RCC 7860 (cell line): Measurements from ENCODE around the gene RPL18.
"Not testable (repeated sequence)": the region's sequence is repeated elsewhere in the genome, so short reads cannot be mapped to it uniquely, and the experiment has no call there.

Experiments
- DNase-seq: peaks from one replicate; pipeline ENCODE4 v3.0.0-alpha.2; 2015; ENCODE audit warnings: low spot score
- FAIRE-seq: peaks from 2 replicates; lab custom pipeline; 2012; peaks lifted over from hg19 to GRCh38; lab: Jason Lieb, UNC

RPL18 gene

DNA sequence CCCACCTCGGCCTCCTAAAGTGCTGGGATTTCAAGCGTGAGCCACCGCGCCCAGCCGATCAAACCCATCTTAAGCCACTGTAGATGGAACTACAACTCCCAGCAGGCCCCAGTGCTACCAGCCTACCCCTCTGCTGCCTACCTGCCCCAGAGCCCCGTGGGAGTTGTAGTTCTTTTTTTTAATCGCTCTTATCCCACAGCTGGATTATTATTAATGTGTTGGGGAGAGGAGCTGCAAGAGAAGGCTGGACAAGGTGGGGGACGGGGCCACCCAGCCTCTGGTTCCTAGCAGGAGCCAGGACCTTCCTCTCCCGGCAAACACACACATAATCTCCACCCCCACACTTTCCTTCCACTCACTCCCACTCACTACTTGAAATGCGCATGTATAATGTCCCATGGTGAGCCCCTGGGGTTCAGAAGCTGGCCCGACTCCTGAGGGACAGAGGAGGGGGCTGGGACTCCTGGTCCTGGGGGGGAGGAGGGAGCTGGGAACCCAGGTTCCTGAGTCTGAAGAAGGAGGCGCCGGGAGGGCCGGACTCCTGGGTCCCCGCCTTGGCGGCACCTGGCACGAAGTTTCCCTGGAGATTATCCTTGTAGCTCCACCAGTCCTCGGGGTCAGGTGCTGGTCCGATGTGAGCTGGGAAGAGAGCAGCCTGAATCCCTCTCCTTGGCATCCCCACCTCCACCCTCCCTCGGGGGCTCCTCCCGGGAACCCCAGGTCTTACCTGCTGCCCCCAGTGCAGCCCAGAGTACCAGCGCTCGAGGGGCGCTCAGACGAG lies 26.1 kb upstream of the RPL18 start:
- DNase-seq (peak; percentile 23), FAIRE-seq (no peak)

DNA sequence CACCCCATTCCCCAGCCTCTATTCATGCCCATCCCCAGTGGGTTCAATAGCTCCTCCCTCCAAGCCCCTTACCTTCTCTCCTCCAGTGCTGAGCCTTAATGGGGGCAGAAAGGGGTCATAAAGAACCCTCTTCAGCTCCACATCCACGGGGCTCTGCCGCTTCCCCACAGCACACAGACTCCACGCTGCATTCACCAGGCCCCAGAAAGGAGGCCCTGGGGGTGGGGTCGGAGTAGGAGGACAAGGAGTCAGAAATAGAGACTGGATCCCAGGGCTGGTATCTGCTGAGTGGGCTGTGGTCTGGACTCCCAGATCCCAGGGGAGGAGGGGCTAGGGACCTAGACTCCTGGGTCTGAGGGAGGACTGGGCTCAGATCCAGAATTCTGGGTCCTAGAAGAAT lies 25.4 kb upstream of the RPL18 start:
- no peak for DNase-seq
- FAIRE-seq: no peak

DNA sequence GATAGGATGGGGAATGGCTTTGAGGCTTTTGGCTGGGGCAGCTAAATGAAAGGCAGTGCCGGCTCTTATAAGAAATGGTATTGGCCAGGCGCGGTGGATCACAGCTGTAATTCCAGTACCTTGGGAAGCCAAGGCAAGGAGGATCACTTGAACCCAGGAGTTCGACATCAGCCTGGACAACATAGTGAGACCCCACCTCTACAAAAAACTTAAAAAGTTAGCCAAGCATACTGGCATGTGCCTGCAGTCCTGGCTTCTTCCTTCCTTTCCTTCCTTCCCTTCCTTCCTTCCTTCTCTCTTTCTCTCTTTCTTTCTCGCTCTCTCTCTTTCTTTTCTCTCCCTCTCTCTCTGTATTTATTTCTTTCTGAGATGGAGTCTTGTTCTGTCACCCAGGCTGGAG lies 23.9 kb upstream of the RPL18 start:
- DNase-seq: no peak
- no peak for FAIRE-seq

DNA sequence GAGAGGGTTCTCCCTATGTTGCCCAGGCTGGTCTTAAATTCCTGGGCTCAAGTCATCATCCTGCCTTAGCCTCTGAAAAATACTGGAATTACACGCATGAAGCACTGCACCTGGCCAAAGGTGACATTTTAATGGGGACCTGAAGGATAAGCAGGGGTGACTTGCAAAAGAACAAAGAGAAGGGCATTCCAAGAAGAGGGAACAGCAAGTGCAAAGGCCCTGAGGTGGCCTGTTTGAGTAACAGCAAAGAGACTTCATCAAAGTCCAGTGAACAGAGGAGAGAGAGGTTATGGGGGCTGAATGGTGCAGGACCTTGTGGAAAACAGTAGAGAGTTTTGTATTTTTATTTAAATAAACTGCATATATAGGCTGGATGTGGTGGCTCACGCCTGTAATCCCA lies 22.9 kb upstream of the RPL18 start:
- no peak for DNase-seq
- no peak for FAIRE-seq

GRCh38 chr19:48639483-48640375 lies 20.8 kb upstream of the RPL18 start:
- DNase-seq: no peak

GRCh38 chr19:48638831-48639381 lies 19.9 kb upstream of the RPL18 start:
- FAIRE-seq: no peak
- DNase-seq: no peak

More at GRCh38 chr19:48639483-48640375, 20.8 kb upstream of the RPL18 start:
- FAIRE-seq: no peak

DNA sequence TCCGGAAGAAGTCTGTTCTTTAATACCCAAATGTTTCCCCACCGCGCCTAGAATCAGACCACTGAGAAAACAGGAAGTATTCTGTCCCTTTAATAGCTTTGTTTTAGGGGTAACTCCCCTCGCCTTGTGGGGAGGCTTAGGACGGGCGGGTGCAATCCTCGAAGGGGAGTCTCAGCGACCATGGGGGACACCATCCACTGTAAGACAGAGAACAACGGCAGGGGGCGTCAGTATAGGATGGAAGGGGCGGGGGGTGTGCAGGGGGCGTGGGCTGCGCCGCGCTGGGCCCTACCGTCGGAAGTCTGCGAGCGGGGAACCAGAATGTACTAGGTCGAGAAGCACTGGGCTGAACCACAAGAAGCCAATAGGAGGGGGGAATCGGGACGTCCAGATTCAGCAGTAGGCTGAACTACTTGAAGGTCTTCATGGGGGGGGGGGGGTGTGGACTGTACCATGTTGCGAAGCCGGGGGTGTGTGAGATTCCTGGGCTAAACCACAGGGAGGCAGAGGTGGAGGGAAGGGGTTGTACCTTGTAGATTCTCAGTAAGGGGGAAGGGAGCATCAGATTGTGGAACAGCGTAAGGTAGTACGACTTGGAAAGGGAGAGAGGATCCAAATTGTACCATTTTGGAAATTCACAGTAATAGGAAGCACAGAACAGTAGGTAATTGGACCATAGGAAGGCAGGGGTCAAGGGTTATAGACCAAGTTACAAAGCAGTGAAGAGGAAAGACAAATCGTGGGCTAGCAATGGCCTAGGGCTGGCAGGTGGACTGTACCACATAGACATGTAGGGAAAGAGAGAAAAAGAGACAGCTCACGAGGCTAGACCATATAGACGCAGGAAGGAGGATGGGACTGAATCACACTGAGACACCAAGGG lies 19.2 kb upstream of the RPL18 start:
- FAIRE-seq: no peak
- no peak for DNase-seq

GRCh38 chr19:48637449-48637947 lies 18.5 kb upstream of the RPL18 start:
- DNase-seq (peak; percentile 55), FAIRE-seq (no peak)

DNA sequence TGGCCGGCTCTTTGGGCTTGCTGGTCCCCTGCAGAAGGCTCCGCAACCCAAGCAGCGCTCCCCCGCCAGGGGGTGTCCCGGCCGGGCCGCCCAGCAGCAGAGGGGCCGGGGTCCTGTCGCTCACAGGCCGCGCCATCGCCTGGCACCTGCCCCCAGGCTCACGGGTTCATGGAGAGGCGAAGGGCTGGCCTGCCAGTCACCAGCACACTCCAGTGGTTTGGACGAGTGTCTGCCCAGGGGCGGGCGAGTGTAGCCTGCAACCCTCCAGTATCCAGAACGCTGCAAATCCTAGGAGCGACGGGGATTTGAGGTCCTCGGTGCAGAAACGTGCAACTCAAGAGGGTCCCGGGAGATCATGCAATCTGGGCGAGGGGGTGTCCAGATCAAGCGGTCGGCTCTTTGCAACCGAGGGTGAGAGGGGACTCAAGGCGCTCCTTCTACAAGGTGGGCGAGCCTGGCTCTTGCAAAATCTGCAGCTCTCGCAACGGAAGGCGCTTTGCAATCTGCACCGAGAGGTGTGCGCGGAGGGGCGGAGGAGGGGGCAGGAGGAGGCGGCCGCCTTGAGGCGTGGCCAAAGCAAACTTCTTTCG lies 18.0 kb upstream of the RPL18 start, which contains the start of gene DBP:
TSS of gene DBP (minus strand) at position 521 of the 590 bp plus-strand sequence. CDS start at position 136, 385 bp downstream.
- no peak for FAIRE-seq
- DNase-seq: no peak

- DNase-seq (no peak), FAIRE-seq (no peak)
Measured at GRCh38 chr19:48635966-48636858, 17.2 kb upstream of the RPL18 start.

DNA sequence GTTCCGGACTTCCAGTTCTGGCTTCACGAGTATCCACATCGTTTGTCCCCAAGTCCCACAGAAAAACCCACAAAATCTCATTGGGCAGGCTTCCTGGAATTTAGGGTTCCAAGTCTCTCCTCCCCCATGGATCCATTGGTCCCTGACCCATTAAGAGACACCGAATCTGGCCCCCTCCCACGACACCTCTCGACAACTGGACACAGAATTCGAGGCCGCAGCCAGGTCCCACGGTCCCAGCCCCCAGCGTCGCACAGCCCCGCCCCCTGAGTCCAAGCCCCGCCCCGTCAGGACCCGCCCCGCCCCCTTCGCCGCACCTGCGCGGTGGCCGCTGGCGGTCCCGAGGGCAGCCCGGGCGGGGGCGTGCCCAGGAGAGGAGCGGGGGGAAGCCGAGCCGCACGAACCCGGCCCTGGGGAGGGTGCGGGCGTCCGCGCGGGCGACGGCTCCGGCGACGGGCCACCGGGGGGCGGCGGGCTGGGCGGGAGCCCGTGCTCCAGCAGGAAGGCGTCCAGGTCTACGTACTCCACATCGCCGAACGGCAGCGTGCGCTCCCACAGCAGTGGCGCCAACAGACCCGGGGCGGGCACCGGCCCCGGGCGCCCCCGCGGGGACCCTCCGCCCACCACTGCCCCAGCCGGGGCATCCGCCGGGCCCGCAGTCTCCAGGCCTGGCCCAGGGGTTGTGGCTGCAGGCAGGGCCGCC lies 16.4 kb upstream of the RPL18 start:
- FAIRE-seq (no peak), DNase-seq (no peak)

DNA sequence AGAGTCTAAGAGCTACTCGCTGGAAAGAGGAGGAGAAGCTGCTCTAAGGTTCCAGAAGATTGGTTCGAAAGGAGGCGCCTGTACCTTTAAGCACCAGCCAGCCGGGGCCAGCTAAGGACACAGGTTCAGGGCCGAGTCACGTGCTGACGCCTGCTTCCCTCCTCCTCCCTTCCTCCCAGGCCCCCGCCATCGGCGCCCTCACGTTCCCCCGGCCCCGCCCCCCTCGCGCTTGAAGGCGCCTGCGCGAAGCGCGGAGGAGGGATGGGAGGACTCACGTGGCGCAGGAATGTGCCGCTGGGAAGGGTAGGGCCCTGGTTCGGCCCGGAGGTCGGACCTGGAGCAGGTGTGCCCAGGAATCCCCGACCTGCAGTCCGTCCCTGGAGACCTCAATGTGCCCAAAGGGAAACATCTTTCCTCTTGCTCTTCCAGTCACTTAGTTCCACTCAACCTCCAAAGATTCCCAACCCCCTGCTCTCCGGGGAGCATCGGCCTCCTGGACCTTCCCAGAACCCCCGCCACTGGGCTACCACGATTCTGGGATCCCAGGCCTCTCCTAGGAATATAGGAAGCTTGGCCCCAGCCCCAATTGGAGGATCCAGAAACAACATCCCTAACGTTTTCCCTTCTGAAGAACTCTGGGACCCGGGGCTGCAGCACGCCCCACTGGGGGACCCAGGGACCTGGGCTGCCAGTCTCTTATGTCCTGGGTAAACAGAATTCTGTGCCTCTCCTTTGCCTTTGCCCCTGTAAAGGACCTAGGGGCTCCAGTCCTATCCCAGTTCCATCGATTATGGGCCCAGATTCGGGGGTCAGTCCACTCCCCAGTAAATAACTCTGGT lies 15.7 kb upstream of the RPL18 start:
- FAIRE-seq (no peak), DNase-seq (peak; percentile 58)

DNA sequence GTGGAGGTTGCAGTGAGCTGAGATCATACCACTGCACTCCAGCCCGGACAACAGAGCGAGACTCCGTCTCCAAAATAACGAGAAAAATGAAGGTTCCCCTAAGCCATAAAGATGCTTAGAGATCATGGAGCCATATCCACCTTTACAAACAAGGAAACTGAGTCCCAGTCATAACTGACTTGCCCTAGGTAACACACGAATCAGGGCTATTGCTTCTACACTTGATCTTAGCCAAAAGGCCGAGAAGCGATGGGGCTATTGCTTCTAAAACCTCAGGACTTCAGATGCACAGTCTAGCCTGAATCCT lies 15.0 kb upstream of the RPL18 start:
- no peak for DNase-seq
- FAIRE-seq: no peak

- FAIRE-seq: no peak
Measured at GRCh38 chr19:48633148-48634035, 14.4 kb upstream of the RPL18 start.

GRCh38 chr19:48632692-48633147 lies 13.7 kb upstream of the RPL18 start:
- no peak for FAIRE-seq

More at GRCh38 chr19:48633148-48634035, 14.4 kb upstream of the RPL18 start:
- no peak for DNase-seq

DNA sequence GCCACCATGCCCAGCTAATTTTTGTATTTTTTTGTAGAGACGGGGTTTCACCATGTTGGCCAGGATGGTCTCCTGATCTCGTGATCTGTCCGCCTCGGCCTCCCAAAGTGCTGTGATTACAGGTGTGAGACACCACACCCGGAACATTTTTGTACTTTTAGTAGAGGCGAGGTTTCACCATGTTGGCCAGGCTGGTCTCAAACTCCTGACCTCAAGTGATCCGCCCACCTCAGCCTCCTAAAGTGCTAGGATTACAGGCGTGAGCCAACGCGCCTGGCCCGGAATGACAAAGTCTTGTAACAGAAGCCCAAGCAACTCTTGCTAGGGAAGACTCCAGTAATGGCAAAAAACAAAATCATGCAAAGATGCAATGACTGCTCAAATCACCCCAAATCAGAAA lies 13.3 kb upstream of the RPL18 start:
- DNase-seq, FAIRE-seq: not testable (repeated sequence)

More at GRCh38 chr19:48632692-48633147, 13.7 kb upstream of the RPL18 start:
- peak; percentile 64 for DNase-seq
